Measurements from ENCODE around the gene FERMT2.

FERMT2 gene

GRCh38 chr14:52825085-52825484 is 125.8 kb downstream of the FERMT2 start:
- Histone ChIP-seq H4K20me1 (ENCODE audit: insufficient read depth) (no peaks in the 10 kb centered on the region), H3K36me3 (ENCODE audit: insufficient read depth) (no peaks in the 10 kb centered on the region), H3K27me3 (ENCODE audit: insufficient read depth, low read depth) (no peaks in the 10 kb centered on the region), H3K4me1 (ENCODE audit: low read depth, poor library complexity, severe bottlenecking) (no peaks in the 10 kb centered on the region), H3K27ac (no peak overlapping the region), H3K9ac (no peak overlapping the region), H3K79me2 (ENCODE audit: insufficient read depth, low read depth) (no peaks in the 10 kb centered on the region), H3K4me2 (no peak overlapping the region), H3K4me3 (IDR thresholded peaks at IDR 0.05; ENCODE audit: insufficient read depth, low read depth, low read length) (no peak overlapping the region), H2AFZ (ENCODE audit: low read depth) (no peak overlapping the region)
- TF ChIP-seq, protein P1, sequence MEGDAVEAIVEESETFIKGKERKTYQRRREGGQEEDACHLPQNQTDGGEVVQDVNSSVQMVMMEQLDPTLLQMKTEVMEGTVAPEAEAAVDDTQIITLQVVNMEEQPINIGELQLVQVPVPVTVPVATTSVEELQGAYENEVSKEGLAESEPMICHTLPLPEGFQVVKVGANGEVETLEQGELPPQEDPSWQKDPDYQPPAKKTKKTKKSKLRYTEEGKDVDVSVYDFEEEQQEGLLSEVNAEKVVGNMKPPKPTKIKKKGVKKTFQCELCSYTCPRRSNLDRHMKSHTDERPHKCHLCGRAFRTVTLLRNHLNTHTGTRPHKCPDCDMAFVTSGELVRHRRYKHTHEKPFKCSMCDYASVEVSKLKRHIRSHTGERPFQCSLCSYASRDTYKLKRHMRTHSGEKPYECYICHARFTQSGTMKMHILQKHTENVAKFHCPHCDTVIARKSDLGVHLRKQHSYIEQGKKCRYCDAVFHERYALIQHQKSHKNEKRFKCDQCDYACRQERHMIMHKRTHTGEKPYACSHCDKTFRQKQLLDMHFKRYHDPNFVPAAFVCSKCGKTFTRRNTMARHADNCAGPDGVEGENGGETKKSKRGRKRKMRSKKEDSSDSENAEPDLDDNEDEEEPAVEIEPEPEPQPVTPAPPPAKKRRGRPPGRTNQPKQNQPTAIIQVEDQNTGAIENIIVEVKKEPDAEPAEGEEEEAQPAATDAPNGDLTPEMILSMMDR (conservative IDR thresholded peaks at IDR 0.05; ENCODE audit: low read depth, low read length): no peak

DNA sequence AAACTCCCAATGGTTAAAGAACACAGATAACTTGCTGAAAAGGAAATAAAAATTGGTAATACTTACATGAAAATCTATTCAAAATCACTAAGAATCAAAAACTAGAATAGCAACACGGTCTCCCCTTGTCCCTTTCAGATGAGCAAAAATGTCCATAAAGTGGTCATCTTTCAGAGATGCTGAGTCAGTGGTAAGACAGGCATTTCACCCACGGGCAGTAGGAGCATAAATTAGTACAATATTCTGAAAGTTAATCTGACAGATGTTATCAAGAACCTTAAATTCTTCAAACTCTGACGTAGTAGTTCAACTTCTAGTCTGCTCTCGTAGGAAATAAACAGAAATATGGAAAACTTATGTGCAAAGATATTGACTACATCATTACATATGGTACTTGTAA is 126.4 kb downstream of the FERMT2 start:
- no peak overlapping the region for H2AFZ ChIP-seq (ENCODE audit: low read depth)
- no peaks in the 10 kb centered on the region for H3K27me3 ChIP-seq (ENCODE audit: insufficient read depth, low read depth)
- H3K4me2 ChIP-seq: no peak overlapping the region
- no peaks in the 10 kb centered on the region for H3K36me3 ChIP-seq (ENCODE audit: insufficient read depth)
- no peaks in the 10 kb centered on the region for H3K4me1 ChIP-seq (ENCODE audit: low read depth, poor library complexity, severe bottlenecking)
- no peaks in the 10 kb centered on the region for H3K79me2 ChIP-seq (ENCODE audit: insufficient read depth, low read depth)
- H4K20me1 ChIP-seq (ENCODE audit: insufficient read depth): no peaks in the 10 kb centered on the region
- no peak overlapping the region for H3K27ac ChIP-seq
- TF ChIP-seq, protein P1 (conservative IDR thresholded peaks at IDR 0.05; ENCODE audit: low read depth, low read length): no peak
- H3K4me3 ChIP-seq (IDR thresholded peaks at IDR 0.05; ENCODE audit: insufficient read depth, low read depth, low read length): no peak overlapping the region
- H3K9ac ChIP-seq: no peak overlapping the region

- no peaks in the 10 kb centered on the region for H3K36me3 ChIP-seq (ENCODE audit: insufficient read depth)
- no peaks in the 10 kb centered on the region for H3K4me1 ChIP-seq (ENCODE audit: low read depth, poor library complexity, severe bottlenecking)
- no peaks in the 10 kb centered on the region for H3K79me2 ChIP-seq (ENCODE audit: insufficient read depth, low read depth)
- no peak overlapping the region for H2AFZ ChIP-seq (ENCODE audit: low read depth)
- no peak overlapping the region for H3K4me2 ChIP-seq
- TF ChIP-seq, protein P1 (conservative IDR thresholded peaks at IDR 0.05; ENCODE audit: low read depth, low read length): no peak
- no peaks in the 10 kb centered on the region for H3K27me3 ChIP-seq (ENCODE audit: insufficient read depth, low read depth)
- H4K20me1 ChIP-seq (ENCODE audit: insufficient read depth): no peaks in the 10 kb centered on the region
- no peak overlapping the region for H3K9ac ChIP-seq
- no peak overlapping the region for H3K27ac ChIP-seq
- H3K4me3 ChIP-seq (IDR thresholded peaks at IDR 0.05; ENCODE audit: insufficient read depth, low read depth, low read length): no peak overlapping the region
Measured at GRCh38 chr14:52821805-52822250, 129.0 kb downstream of the FERMT2 start.

DNA sequence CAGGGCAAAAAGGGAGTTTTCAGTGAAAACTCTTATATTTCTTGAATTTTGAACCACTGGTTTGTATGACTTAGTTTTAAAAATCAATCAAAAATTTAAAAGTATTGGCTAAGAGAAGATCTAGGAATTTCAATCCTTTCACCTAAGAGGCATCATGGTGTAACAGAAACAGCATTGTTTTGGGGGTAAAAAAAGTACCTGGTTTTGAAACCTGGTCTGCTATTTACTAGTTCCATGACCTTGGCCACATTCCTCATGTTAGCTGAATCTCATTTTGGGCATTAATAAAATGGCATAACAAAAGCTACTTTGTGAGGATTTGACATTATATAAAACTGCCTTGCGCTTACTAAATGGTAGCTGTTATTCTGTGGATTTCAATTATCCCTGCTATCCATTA is 142.7 kb downstream of the FERMT2 start:
- no peaks in the 10 kb centered on the region for H3K36me3 ChIP-seq (ENCODE audit: insufficient read depth)
- no peak overlapping the region for H3K9ac ChIP-seq
- no peak overlapping the region for H2AFZ ChIP-seq (ENCODE audit: low read depth)
- TF ChIP-seq, protein P1 (conservative IDR thresholded peaks at IDR 0.05; ENCODE audit: low read depth, low read length): no peak
- H3K27me3 ChIP-seq (ENCODE audit: insufficient read depth, low read depth): no peaks in the 10 kb centered on the region
- H4K20me1 ChIP-seq (ENCODE audit: insufficient read depth): no peaks in the 10 kb centered on the region
- no peak overlapping the region for H3K4me3 ChIP-seq (IDR thresholded peaks at IDR 0.05; ENCODE audit: insufficient read depth, low read depth, low read length)
- no peak overlapping the region for H3K27ac ChIP-seq
- no peaks in the 10 kb centered on the region for H3K79me2 ChIP-seq (ENCODE audit: insufficient read depth, low read depth)
- H3K4me2 ChIP-seq: no peak overlapping the region
- H3K4me1 ChIP-seq (ENCODE audit: low read depth, poor library complexity, severe bottlenecking): no peaks in the 10 kb centered on the region

Data from KMS-11 (cell line).